Skeletal muscle tissue (tissue), 4 donors: Measurements from ENCODE around the gene SPOP. TPM values are rescaled to one million over a fixed set of nuclear protein-coding genes. Genes with fewer than 3 reads are reported as not detected.

Experiments
- H3K27ac ChIP-seq: one replicate; pipeline ENCODE4 v1.7.0; 2013; ENCODE audit warnings: mild to moderate bottlenecking, low read depth, low read length, inconsistent platforms
- H3K27me3 ChIP-seq, 3 donors: one replicate each; pipeline ENCODE4 v1.7.0; 2013; ENCODE audit warnings: low read length in 3 of 3; ENCODE audit not compliant: control insufficient read depth in 3 of 3, insufficient read depth in 3 of 3
- H3K36me3 ChIP-seq, 3 donors: one replicate each; pipeline ENCODE4 v1.7.0; 2013; ENCODE audit warnings: low read length in 3 of 3; ENCODE audit not compliant: control insufficient read depth in 3 of 3, insufficient read depth in 3 of 3
- H3K4me1 ChIP-seq, 3 donors: one replicate each; pipeline ENCODE4 v1.7.0; 2013; ENCODE audit warnings: low read length in 3 of 3, mild to moderate bottlenecking in 3 of 3; ENCODE audit not compliant: control insufficient read depth in 3 of 3, insufficient read depth in 3 of 3
- H3K4me3 ChIP-seq, 3 donors: one replicate each; pipeline ENCODE4 v1.7.0; 2013; ENCODE audit warnings: low read length in 3 of 3
- H3K9ac ChIP-seq, 3 donors: one replicate each; pipeline ENCODE4 v1.7.0; 2013; ENCODE audit warnings: low read length in 3 of 3, mild to moderate bottlenecking in 3 of 3, moderate library complexity in 2 of 3, low read depth in 1 of 3
- H3K9me3 ChIP-seq, 3 donors: one replicate each; pipeline ENCODE4 v1.7.0; 2013; ENCODE audit warnings: low read length in 3 of 3; ENCODE audit not compliant: control insufficient read depth in 3 of 3
- total RNA-seq: library from RNA; depleted of rRNA; stranded (reverse); fragments of >200 nt; gene quantifications from one replicate; pipeline ENCODE4 v1.2.3, GENCODE V29; 2014
- donor health status: Osteomylitis.

SPOP gene
- total RNA-seq, 1 donor from 2014 or later = 61.6 TPM

DNA sequence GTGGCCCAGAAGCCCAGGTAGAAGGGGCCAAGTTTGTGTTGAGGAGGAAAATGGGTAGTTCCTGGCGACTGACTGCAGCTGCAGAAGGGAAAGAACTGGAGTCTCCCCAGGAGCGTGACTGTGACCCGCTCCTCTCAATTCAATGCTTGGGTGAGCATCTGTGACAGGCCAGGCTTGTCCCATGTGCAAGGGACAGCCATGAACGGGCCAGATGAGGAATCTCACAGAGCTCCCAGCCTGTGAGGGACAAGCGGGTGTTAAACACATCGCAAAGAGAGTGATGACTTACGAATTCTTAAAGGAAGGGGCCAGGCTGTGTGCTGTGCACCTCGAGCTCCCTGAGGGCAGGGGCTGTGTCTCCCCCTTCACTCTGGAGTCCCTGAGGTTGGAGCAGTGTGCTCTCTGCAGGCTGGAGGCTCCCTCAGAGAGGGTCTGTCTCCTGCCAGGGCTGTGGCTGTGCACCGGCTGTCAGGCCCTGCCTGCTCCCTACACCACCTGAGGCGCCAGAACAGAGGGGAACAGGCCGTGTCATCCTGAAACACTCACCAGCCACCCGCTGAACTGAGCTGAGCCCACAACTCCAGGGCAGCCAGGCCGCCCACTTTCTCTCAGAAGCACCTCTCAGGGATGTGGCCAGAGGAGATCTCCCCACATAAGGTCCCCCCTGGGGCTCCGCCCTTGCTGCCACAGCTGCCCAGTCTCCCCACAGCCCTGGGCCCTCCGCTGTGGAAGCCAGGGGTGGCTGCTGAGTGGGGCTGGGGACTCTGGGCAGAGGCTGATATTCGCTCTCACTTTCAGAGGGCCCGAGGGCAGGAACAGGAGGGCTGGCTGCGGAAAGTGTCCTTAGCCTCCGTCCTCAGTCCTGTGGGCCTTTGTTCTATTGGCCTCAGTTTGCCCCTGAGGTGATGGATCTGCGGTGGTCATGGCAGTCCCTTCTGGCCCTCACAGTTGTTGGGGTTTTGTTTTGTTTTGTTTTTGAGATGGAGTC is 127.9 kb downstream of the SPOP start:
- H3K4me1 ChIP-seq = peaks cover 3 to 14% (median 3%) of the 10 kb centered on the region in 3 donors
- H3K9me3 ChIP-seq = no peaks in the 10 kb centered on the region
- no peak overlapping the region for H3K9ac ChIP-seq
- H3K27me3 ChIP-seq = peaks cover 0 to 13% (median 2%) of the 10 kb centered on the region in 3 donors
- no peak overlapping the region for H3K4me3 ChIP-seq
- H3K36me3 ChIP-seq = no peaks in the 10 kb centered on the region
- H3K27ac ChIP-seq = no peak overlapping the region

DNA sequence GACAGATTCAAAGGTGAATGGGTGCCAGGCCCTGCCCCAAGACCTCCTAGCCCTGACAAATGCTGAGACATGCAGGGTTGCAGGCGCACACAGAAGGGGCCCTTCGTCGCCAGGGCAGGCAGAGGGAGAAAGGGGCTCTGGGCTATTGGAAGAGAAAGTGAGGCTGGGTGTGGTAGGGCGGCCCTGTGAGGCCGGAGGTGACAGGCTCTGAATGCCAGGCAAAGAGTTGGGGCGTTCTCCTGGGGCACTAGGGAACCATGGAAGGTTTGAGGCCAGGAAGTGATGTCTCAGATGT is 128.6 kb downstream of the SPOP start:
- no peak overlapping the region for H3K27ac ChIP-seq
- peaks cover 3 to 14% (median 3%) of the 10 kb centered on the region in 3 donors for H3K4me1 ChIP-seq
- H3K36me3 ChIP-seq = no peaks in the 10 kb centered on the region
- no peak overlapping the region for H3K9ac ChIP-seq
- no peak overlapping the region for H3K4me3 ChIP-seq
- no peaks in the 10 kb centered on the region for H3K9me3 ChIP-seq
- H3K27me3 ChIP-seq = peaks cover 0 to 13% (median 2%) of the 10 kb centered on the region in 3 donors

Other genes with a start within 250 kb of the SPOP start
- 20.4 TPM for gene NGFR, start 182.8 kb downstream of the SPOP start, total RNA-seq
- 0.52 TPM for gene NXPH3, start 102.2 kb downstream of the SPOP start, total RNA-seq
- gene SLC35B1, start 29.9 kb upstream of the SPOP start, total RNA-seq = 48.0 TPM
- 5.2 TPM for gene FAM117A, start 86.0 kb upstream of the SPOP start, total RNA-seq
- 23.5 TPM for gene KAT7, start 110.6 kb upstream of the SPOP start, total RNA-seq
- 2.1 TPM for gene TAC4, start 170.0 kb upstream of the SPOP start, total RNA-seq